ENCODE data around the gene KLHDC10. TPM values are rescaled to one million over a fixed set of nuclear protein-coding genes. Genes with fewer than 3 reads are reported as not detected.

Gene KLHDC10
- total and polyA plus RNA-seq, 2 of the 13 experiments (the other 11 are each of a cell fraction or from before 2014, with no cell fraction given): 11.9 to 21.6 TPM

DNA sequence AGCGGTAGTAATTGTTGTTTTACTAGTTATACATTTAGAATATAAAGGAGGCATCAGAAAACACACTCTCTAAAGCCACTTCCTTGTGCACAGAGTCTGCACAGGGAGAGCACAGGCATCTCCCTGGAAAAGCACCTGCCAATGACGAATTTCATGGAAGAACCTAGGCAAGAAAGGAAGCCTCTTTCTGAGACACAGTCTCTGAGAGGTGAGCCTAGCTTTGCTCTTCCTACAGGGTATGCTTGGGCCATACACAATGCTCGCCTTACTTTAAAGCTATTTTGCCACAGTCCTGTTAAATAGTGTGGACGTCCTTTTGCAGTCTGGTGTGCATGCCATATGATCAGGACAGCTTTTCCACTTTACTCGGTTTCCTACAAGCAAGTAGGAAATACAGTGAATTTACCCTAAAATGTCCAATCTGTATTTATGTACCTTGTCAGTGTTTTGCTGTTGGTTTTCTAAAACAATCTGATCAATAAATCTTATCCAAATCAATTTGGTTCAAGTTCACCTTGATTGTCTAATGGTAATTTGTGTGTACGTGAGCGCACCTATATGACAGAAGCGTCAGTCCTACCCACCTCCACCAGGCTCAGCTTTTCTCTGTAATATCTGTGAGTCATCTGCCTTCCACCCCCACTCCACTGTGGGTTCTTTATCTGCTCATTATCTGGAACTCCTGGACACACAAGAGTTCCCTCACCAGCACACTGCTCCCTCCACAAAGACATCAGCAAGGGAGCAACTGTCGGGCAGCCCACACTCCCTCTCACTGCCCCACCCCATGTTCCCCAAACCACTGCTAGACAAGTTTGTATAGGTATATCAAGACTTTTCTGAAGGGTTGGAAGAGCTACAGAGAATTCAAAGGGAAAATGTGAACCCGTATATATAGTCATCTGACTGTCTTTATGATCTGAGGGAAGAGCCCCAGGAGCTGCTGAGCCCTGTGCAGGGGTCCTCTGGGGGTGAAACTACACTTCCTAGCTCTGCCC, 65.2 kb downstream of the KLHDC10 start (continued):
- TF ChIP-seq, protein P1, sequence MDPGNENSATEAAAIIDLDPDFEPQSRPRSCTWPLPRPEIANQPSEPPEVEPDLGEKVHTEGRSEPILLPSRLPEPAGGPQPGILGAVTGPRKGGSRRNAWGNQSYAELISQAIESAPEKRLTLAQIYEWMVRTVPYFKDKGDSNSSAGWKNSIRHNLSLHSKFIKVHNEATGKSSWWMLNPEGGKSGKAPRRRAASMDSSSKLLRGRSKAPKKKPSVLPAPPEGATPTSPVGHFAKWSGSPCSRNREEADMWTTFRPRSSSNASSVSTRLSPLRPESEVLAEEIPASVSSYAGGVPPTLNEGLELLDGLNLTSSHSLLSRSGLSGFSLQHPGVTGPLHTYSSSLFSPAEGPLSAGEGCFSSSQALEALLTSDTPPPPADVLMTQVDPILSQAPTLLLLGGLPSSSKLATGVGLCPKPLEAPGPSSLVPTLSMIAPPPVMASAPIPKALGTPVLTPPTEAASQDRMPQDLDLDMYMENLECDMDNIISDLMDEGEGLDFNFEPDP (CRISPR knock-in tag; conservative IDR thresholded peaks at IDR 0.05): no peak
- TF ChIP-seq, protein P2, sequence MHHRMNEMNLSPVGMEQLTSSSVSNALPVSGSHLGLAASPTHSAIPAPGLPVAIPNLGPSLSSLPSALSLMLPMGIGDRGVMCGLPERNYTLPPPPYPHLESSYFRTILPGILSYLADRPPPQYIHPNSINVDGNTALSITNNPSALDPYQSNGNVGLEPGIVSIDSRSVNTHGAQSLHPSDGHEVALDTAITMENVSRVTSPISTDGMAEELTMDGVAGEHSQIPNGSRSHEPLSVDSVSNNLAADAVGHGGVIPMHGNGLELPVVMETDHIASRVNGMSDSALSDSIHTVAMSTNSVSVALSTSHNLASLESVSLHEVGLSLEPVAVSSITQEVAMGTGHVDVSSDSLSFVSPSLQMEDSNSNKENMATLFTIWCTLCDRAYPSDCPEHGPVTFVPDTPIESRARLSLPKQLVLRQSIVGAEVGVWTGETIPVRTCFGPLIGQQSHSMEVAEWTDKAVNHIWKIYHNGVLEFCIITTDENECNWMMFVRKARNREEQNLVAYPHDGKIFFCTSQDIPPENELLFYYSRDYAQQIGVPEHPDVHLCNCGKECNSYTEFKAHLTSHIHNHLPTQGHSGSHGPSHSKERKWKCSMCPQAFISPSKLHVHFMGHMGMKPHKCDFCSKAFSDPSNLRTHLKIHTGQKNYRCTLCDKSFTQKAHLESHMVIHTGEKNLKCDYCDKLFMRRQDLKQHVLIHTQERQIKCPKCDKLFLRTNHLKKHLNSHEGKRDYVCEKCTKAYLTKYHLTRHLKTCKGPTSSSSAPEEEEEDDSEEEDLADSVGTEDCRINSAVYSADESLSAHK (CRISPR knock-in tag; IDR thresholded peaks at IDR 0.05; ENCODE audit: borderline replicate concordance): no peak
- TF ChIP-seq ZNF878 (CRISPR knock-in tag; IDR thresholded peaks at IDR 0.05) (no peak), SRF (IDR thresholded peaks at IDR 0.05; ENCODE audit: low read depth, low read length) (no peak), TSC22D2 (CRISPR knock-in tag; IDR thresholded peaks at IDR 0.05; ENCODE audit: borderline replicate concordance) (no peak), ZNF12 (CRISPR knock-in tag; IDR thresholded peaks at IDR 0.05) (no peak), DR1 (CRISPR knock-in tag; IDR thresholded peaks at IDR 0.05) (no peak), NKX3-1 (CRISPR knock-in tag; IDR thresholded peaks at IDR 0.05) (no peak), ZNF841 (CRISPR knock-in tag; IDR thresholded peaks at IDR 0.05; ENCODE audit: borderline replicate concordance) (no peak)
- TF ChIP-seq, protein P3, sequence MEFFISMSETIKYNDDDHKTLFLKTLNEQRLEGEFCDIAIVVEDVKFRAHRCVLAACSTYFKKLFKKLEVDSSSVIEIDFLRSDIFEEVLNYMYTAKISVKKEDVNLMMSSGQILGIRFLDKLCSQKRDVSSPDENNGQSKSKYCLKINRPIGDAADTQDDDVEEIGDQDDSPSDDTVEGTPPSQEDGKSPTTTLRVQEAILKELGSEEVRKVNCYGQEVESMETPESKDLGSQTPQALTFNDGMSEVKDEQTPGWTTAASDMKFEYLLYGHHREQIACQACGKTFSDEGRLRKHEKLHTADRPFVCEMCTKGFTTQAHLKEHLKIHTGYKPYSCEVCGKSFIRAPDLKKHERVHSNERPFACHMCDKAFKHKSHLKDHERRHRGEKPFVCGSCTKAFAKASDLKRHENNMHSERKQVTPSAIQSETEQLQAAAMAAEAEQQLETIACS (CRISPR knock-in tag; IDR thresholded peaks at IDR 0.05): no peak
- TF ChIP-seq, protein P4, sequence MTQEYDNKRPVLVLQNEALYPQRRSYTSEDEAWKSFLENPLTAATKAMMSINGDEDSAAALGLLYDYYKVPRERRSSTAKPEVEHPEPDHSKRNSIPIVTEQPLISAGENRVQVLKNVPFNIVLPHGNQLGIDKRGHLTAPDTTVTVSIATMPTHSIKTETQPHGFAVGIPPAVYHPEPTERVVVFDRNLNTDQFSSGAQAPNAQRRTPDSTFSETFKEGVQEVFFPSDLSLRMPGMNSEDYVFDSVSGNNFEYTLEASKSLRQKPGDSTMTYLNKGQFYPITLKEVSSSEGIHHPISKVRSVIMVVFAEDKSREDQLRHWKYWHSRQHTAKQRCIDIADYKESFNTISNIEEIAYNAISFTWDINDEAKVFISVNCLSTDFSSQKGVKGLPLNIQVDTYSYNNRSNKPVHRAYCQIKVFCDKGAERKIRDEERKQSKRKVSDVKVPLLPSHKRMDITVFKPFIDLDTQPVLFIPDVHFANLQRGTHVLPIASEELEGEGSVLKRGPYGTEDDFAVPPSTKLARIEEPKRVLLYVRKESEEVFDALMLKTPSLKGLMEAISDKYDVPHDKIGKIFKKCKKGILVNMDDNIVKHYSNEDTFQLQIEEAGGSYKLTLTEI (CRISPR knock-in tag; conservative IDR thresholded peaks at IDR 0.05): no peak
